Measurements from ENCODE around the gene PFKL.

DNA sequence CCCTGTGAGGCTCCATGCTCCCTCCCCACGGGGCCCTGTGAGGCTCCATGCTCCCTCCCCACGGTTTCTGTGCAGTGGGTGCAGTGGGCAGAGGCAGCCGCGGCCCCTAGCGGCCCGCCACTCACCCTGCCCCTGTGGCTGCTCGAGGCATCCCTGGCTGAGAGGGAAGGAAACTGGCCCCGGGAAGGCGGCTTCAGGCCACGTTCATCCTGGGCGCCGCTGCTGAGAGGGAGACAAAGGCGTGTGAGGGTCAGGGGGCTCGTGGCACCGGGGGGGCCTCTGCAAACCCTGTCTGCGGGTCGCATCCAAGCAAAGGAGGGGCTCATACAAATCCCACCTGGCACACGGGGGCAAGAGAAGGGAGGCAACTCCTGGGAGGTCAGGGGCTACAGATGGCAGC is 30.8 kb downstream of the PFKL start:
- TF ChIP-seq CREB1 (CRISPR knock-in tag; IDR thresholded peaks at IDR 0.05) (no peak), E2F5 (CRISPR knock-in tag; IDR thresholded peaks at IDR 0.05) (no peak), ESRRA (CRISPR knock-in tag; IDR thresholded peaks at IDR 0.05; ENCODE audit: borderline replicate concordance) (no peak)

Data from WTC11 (cell line).